HL-60/S4 treated with phorbol 12-myristate 13-acetate at 8.2 ng/mL for 4 days and 3 days (cell line): Measurements from ENCODE around the gene MUC20.
"Not testable (repeated sequence)": the region's sequence is repeated elsewhere in the genome, so short reads cannot be mapped to it uniquely, and the experiment has no call there.

Experiments used
- in situ Hi-C: fragments of 300-500 bp; cut with MboI; formaldehyde crosslinking; loops from 2 replicates; pipeline ENCODE4 v1.15.0; 2022; ENCODE audit warnings: low sequenced_read_pairs

MUC20 gene

GRCh38 chr3:195725916-195726740, 5.3 kb downstream of the MUC20 start:
- in situ Hi-C loops = not testable (repeated sequence)

- in situ Hi-C loops = no loop called here
Observed at GRCh38 chr3:195727606-195728195, 6.9 kb downstream of the MUC20 start.

- in situ Hi-C loops = not testable (repeated sequence)
Observed at GRCh38 chr3:195728789-195729188, 8.0 kb downstream of the MUC20 start.

GRCh38 chr3:195729476-195730251, 8.9 kb downstream of the MUC20 start:
- in situ Hi-C loops = no loop called here

GRCh38 chr3:195731356-195731905, 10.7 kb downstream of the MUC20 start:
- in situ Hi-C loops = no loop called here

GRCh38 chr3:195732940-195733339, 12.2 kb downstream of the MUC20 start:
- in situ Hi-C loops = no loop called here

- in situ Hi-C loops = no loop called here
Observed at GRCh38 chr3:195735036-195735695, 14.4 kb downstream of the MUC20 start.

GRCh38 chr3:195736866-195737490, 16.2 kb downstream of the MUC20 start:
- in situ Hi-C loops = no loop called here

- in situ Hi-C loops = not testable (repeated sequence)
Observed at GRCh38 chr3:195737782-195738181, 17.0 kb downstream of the MUC20 start.

GRCh38 chr3:195738274-195739044, 17.7 kb downstream of the MUC20 start:
- in situ Hi-C loops = no loop called here

- in situ Hi-C loops = no loop called here
Observed at GRCh38 chr3:195739561-195740111, 18.9 kb downstream of the MUC20 start.

GRCh38 chr3:195744437-195744836, 23.7 kb downstream of the MUC20 start:
- in situ Hi-C loops = no loop called here

- in situ Hi-C loops = no loop called here
Observed at GRCh38 chr3:195746346-195746745, 25.6 kb downstream of the MUC20 start.

GRCh38 chr3:195746751-195747150, 26.0 kb downstream of the MUC20 start:
- in situ Hi-C loops = no loop called here

GRCh38 chr3:195748661-195749060, 27.9 kb downstream of the MUC20 start:
- in situ Hi-C loops = no loop called here

GRCh38 chr3:195749101-195749500, 28.3 kb downstream of the MUC20 start:
- in situ Hi-C loops = not testable (repeated sequence)

GRCh38 chr3:195750797-195751520, 30.2 kb downstream of the MUC20 start:
- in situ Hi-C loops = no loop called here

GRCh38 chr3:195751560-195751959, 30.8 kb downstream of the MUC20 start:
- in situ Hi-C loops = no loop called here

GRCh38 chr3:195752066-195752465, 31.3 kb downstream of the MUC20 start:
- in situ Hi-C loops = no loop called here
